ENCODE data around the gene CYP2C9.

DNA sequence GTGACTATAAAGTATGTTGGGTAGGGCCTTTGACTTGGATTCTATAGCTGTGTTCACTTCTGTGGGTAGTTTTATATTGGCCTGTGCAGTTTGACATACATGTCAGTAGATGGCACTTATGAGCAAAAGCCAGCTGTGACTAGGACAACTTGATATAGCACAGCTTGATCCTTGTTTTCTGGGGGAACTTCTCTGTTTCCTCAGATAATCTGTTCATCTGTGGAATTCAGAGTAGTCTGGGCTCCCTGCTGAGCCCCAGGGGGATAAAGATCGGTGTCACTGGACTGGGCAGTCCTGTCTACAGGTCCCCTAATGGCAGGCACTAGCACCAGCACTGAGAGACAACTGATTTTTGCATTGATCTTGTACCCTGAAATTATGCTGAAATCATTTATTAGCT, 25.4 kb downstream of the CYP2C9 start:
- TF ChIP-seq POLR2A (IDR thresholded peaks at IDR 0.05; ENCODE audit: low read depth): no peak
- TF ChIP-seq CTCF (IDR thresholded peaks at IDR 0.05): peak in 2 of 3 experiments; percentile 20 to 52
